HG03432 (cell line): ENCODE measurements around the gene ACVRL1.

Experiments
- ATAC-seq: cut with Tn5 transposase; IDR thresholded peaks from one replicate; pipeline ENCODE4 v1.9.1; 2021; ENCODE audit warnings: mild to moderate bottlenecking, moderate library complexity; ENCODE audit not compliant: unreplicated experiment

The ACVRL1 gene

GRCh38 chr12:51907083-51907855, at the start of gene ACVRL1:
ACVRL1 (plus strand) TSS chr12:51907504; CDS start chr12:51912475, 4,971 bp downstream.
- ATAC-seq = no peak

- ATAC-seq = no peak
These were observed 46.3 kb upstream of the ACVRL1 start for GRCh38 chr12:51860986-51861385.

- ATAC-seq = no peak
These were observed 44.4 kb upstream of the ACVRL1 start for GRCh38 chr12:51862947-51863346.

- no peak for ATAC-seq
These were observed 43.9 kb upstream of the ACVRL1 start for GRCh38 chr12:51863363-51863932.

GRCh38 chr12:51863933-51864832, 43.1 kb upstream of the ACVRL1 start:
- no peak for ATAC-seq

GRCh38 chr12:51864833-51865670, 42.3 kb upstream of the ACVRL1 start:
- ATAC-seq = no peak

GRCh38 chr12:51865757-51866270, 41.5 kb upstream of the ACVRL1 start:
- no peak for ATAC-seq

- ATAC-seq = no peak
These were observed 41.0 kb upstream of the ACVRL1 start for GRCh38 chr12:51866324-51866723.

GRCh38 chr12:51866762-51867161, 40.5 kb upstream of the ACVRL1 start:
- ATAC-seq = no peak

- ATAC-seq = no peak
These were observed 39.9 kb upstream of the ACVRL1 start for GRCh38 chr12:51867371-51867770.

- no peak for ATAC-seq
These were observed 39.4 kb upstream of the ACVRL1 start for GRCh38 chr12:51867796-51868428.

- ATAC-seq = no peak
These were observed 38.3 kb upstream of the ACVRL1 start for GRCh38 chr12:51868821-51869495.

- no peak for ATAC-seq
These were observed 37.8 kb upstream of the ACVRL1 start for GRCh38 chr12:51869496-51869865.

GRCh38 chr12:51869931-51870330, 37.4 kb upstream of the ACVRL1 start:
- ATAC-seq = no peak

- no peak for ATAC-seq
These were observed 36.8 kb upstream of the ACVRL1 start for GRCh38 chr12:51870504-51870903.

- no peak for ATAC-seq
These were observed 36.2 kb upstream of the ACVRL1 start for GRCh38 chr12:51871126-51871525.

GRCh38 chr12:51871918-51872688, 35.2 kb upstream of the ACVRL1 start:
- ATAC-seq = no peak

GRCh38 chr12:51872689-51872981, 34.7 kb upstream of the ACVRL1 start:
- no peak for ATAC-seq
